MM.1S (cell line): ENCODE results near the gene CSH2.
"Not testable (repeated sequence)": the region's sequence is repeated elsewhere in the genome, so short reads cannot be mapped to it uniquely, and the experiment has no call there.

Experiments
- DNase-seq: peaks from one replicate; pipeline ENCODE4 v3.0.0-alpha.2; 2015
- H2AFZ ChIP-seq: fragments of 300-600 bp; sonication (generic); 2 replicates; pipeline ENCODE4 v1.6.0; 2016; ENCODE audit warnings: antibody characterized with exemption, low read length
- H3F3A ChIP-seq: fragments of 300-600 bp; sonication (generic); 2 replicates; pipeline ENCODE4 v1.6.1; 2016; ENCODE audit warnings: mild to moderate bottlenecking, antibody characterized with exemption, low read length, moderate library complexity, mixed read lengths; ENCODE audit not compliant: insufficient read depth
- H3K27ac ChIP-seq: fragments of 300-600 bp; sonication (generic); 2 replicates; pipeline ENCODE4 v1.5.1; 2016; ENCODE audit warnings: mild to moderate bottlenecking, low read length
- H3K27me3 ChIP-seq: fragments of 300-600 bp; sonication (generic); replicated peaks from 2 replicates; pipeline ENCODE4 v1.6.0; 2016; ENCODE audit warnings: low read length; ENCODE audit not compliant: insufficient read depth
- H3K36me3 ChIP-seq: fragments of 300-600 bp; sonication (generic); replicated peaks from 2 replicates; pipeline ENCODE4 v1.6.1; 2016; ENCODE audit warnings: mild to moderate bottlenecking, low read length, mixed read lengths; ENCODE audit not compliant: insufficient read depth
- H3K4me1 ChIP-seq: fragments of 300-600 bp; sonication (generic); 2 replicates; pipeline ENCODE4 v1.6.1; 2016; ENCODE audit warnings: low read length, mixed read lengths
- H3K4me2 ChIP-seq: fragments of 300-600 bp; sonication (generic); 2 replicates; pipeline ENCODE4 v1.6.0; 2016; ENCODE audit warnings: low read depth, low read length
- H3K4me3 ChIP-seq: fragments of 300-600 bp; sonication (generic); 2 replicates; pipeline ENCODE4 v1.5.1; 2016; ENCODE audit warnings: low read length, mixed read lengths
- H3K79me2 ChIP-seq: fragments of 300-600 bp; sonication (generic); 2 replicates; pipeline ENCODE4 v1.6.1; 2016; ENCODE audit warnings: mixed run types, low read length, mixed read lengths
- H3K9ac ChIP-seq: fragments of 300-600 bp; sonication (generic); 2 replicates; pipeline ENCODE4 v1.6.1; 2016; ENCODE audit warnings: low read length, mixed read lengths
- H3K9me2 ChIP-seq: fragments of 300-600 bp; sonication (generic); replicated peaks from 2 replicates; pipeline ENCODE4 v1.6.1; 2016; ENCODE audit warnings: mild to moderate bottlenecking, low read length, mixed read lengths; ENCODE audit not compliant: insufficient read depth
- H3K9me3 ChIP-seq: fragments of 300-600 bp; sonication (generic); replicated peaks from 2 replicates; pipeline ENCODE4 v1.6.1; 2016; ENCODE audit warnings: mild to moderate bottlenecking, low read length, mixed read lengths; ENCODE audit not compliant: insufficient read depth
- H4K20me1 ChIP-seq: fragments of 300-600 bp; sonication (generic); 2 replicates; pipeline ENCODE4 v1.6.1; 2016; ENCODE audit warnings: mild to moderate bottlenecking, low read length, moderate library complexity, mixed read lengths; ENCODE audit not compliant: insufficient read depth

CSH2 gene

GRCh38 chr17:63898899-63899798 lies 25.7 kb upstream of the CSH2 start:
- H4K20me1 ChIP-seq, H3K9me3 ChIP-seq, H3K4me1 ChIP-seq, H3K27me3 ChIP-seq, H3F3A ChIP-seq, H3K9me2 ChIP-seq, H3K36me3 ChIP-seq, H2AFZ ChIP-seq, H3K4me2 ChIP-seq, H3K4me3 ChIP-seq, H3K27ac ChIP-seq, H3K9ac ChIP-seq, H3K79me2 ChIP-seq: not testable (repeated sequence)
- DNase-seq, result peak; percentile 78

GRCh38 chr17:63896524-63897354 lies 23.3 kb upstream of the CSH2 start, which contains the start of gene CSH1:
Gene CSH1, minus strand, starts transcription at chr17:63896574. Its CDS starts 63 bp downstream, at chr17:63896511.
- H3K4me1 ChIP-seq, H2AFZ ChIP-seq, H3K9me2 ChIP-seq, H4K20me1 ChIP-seq, H3K9ac ChIP-seq, H3K9me3 ChIP-seq, H3F3A ChIP-seq, H3K79me2 ChIP-seq, H3K36me3 ChIP-seq, H3K4me2 ChIP-seq, H3K4me3 ChIP-seq, H3K27ac ChIP-seq, H3K27me3 ChIP-seq, DNase-seq: not testable (repeated sequence)

- H3K27me3 ChIP-seq, H3F3A ChIP-seq, H3K9me2 ChIP-seq, H3K4me2 ChIP-seq, H3K36me3 ChIP-seq, H3K79me2 ChIP-seq, H4K20me1 ChIP-seq, H3K4me3 ChIP-seq, H3K4me1 ChIP-seq, DNase-seq, H3K9me3 ChIP-seq, H2AFZ ChIP-seq, H3K27ac ChIP-seq, H3K9ac ChIP-seq: not testable (repeated sequence)
Observed at GRCh38 chr17:63894821-63895220, 21.3 kb upstream of the CSH2 start.

GRCh38 chr17:63894021-63894420 lies 20.5 kb upstream of the CSH2 start:
- not testable (repeated sequence) for H3K27ac ChIP-seq, H3K36me3 ChIP-seq

GRCh38 chr17:63892316-63893037 lies 19.0 kb upstream of the CSH2 start:
- DNase-seq, H3K27ac ChIP-seq: not testable (repeated sequence)

More at GRCh38 chr17:63894021-63894420, 20.5 kb upstream of the CSH2 start:
- H4K20me1 ChIP-seq, DNase-seq, H3K9me2 ChIP-seq, H2AFZ ChIP-seq, H3K79me2 ChIP-seq, H3F3A ChIP-seq, H3K27me3 ChIP-seq, H3K9ac ChIP-seq, H3K4me3 ChIP-seq, H3K9me3 ChIP-seq, H3K4me2 ChIP-seq, H3K4me1 ChIP-seq: not testable (repeated sequence)

More at GRCh38 chr17:63892316-63893037, 19.0 kb upstream of the CSH2 start:
- H3K9me3 ChIP-seq, H3K9me2 ChIP-seq, H3K79me2 ChIP-seq, H3K36me3 ChIP-seq, H3K4me2 ChIP-seq, H4K20me1 ChIP-seq, H3K4me3 ChIP-seq, H3K27me3 ChIP-seq, H3K9ac ChIP-seq, H2AFZ ChIP-seq, H3F3A ChIP-seq, H3K4me1 ChIP-seq: not testable (repeated sequence)
